ENCODE measurements around the gene TWIST2.

TWIST2 gene

DNA sequence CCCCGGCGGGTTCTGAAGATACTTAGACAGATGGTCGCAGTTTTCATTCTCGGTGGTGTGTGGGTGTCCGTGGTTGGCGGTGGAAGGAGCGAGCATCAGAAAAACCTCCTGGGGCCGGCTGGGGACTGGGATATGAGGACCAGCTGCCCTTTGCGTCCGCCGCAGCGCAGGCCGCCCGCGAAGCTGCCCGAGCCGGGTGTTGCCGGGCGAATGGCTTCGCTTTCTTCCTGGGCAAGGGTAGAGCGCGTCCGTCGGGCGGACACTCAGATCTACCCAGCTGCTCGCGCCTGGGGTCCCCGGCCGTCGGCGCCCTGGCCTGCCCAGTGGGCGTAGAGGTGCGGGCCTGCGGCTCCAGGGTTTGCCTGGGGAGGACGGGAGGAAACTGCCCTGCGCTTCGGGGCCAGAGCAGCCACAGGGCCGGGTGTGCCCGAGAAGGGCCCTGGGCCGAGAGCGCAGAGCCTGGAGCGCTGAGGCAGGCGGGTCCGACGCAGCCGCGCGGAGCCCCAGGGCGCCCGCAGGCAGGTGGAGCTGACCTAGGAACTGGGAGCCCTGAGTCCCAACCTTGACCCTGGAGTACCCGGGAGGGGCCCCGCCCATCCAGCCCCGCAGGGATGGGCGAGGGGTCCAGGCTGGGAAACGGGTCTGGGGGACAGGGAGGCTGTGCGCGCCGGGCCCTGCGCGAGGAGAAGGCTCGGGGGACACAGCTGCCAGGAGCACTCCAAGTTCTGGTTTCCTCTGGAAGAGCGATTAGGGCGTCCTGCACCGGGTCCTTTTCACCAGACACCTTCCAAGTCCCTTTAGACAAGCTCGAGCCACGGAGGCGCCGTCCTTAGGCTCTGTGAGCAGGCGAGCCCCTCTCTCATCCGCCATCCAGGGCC lies 1.3 kb downstream of the TWIST2 start:
- TF ChIP-seq, protein P1, sequence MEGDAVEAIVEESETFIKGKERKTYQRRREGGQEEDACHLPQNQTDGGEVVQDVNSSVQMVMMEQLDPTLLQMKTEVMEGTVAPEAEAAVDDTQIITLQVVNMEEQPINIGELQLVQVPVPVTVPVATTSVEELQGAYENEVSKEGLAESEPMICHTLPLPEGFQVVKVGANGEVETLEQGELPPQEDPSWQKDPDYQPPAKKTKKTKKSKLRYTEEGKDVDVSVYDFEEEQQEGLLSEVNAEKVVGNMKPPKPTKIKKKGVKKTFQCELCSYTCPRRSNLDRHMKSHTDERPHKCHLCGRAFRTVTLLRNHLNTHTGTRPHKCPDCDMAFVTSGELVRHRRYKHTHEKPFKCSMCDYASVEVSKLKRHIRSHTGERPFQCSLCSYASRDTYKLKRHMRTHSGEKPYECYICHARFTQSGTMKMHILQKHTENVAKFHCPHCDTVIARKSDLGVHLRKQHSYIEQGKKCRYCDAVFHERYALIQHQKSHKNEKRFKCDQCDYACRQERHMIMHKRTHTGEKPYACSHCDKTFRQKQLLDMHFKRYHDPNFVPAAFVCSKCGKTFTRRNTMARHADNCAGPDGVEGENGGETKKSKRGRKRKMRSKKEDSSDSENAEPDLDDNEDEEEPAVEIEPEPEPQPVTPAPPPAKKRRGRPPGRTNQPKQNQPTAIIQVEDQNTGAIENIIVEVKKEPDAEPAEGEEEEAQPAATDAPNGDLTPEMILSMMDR (IDR thresholded peaks at IDR 0.05; ENCODE audit: extremely low read depth, insufficient read depth, missing control alignments) = no peak
- in situ Hi-C loops (cut with MboI; ENCODE audit: low pct_unique_long_range_greater_than_20kb, low sequenced_read_pairs, unreplicated experiment) = no loop called here
- DNase-seq (ENCODE audit: low spot score) = no peak

DNA sequence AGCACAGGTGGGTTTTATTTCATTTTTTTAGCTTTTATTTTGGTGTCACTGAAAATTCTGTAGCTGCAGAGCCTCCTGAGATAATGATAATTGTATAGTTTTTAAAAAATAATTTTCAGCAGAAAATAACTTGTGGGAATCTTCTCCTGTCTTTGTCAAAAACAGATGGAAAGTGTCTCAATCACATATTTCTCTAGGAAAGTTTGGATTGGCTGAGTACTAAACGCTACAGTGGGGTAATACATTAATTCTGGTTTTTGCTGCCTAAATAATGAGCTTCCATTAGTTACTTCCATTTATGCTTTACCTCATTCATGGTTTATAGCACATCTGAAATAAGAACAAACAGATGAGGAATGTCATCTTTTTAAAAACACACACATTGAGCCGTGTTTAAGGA lies 2.2 kb downstream of the TWIST2 start:
- in situ Hi-C loops (cut with MboI; ENCODE audit: low pct_unique_long_range_greater_than_20kb, low sequenced_read_pairs, unreplicated experiment) = no loop called here
- DNase-seq (ENCODE audit: low spot score) = no peak
- TF ChIP-seq, protein P1 (IDR thresholded peaks at IDR 0.05; ENCODE audit: extremely low read depth, insufficient read depth, missing control alignments) = no peak

GRCh38 chr2:238851026-238851425 lies 3.1 kb downstream of the TWIST2 start:
- in situ Hi-C loops (cut with MboI; ENCODE audit: low pct_unique_long_range_greater_than_20kb, low sequenced_read_pairs, unreplicated experiment) = no loop called here
- TF ChIP-seq, protein P1 (IDR thresholded peaks at IDR 0.05; ENCODE audit: extremely low read depth, insufficient read depth, missing control alignments) = no peak

GRCh38 chr2:238851761-238852160 lies 3.9 kb downstream of the TWIST2 start:
- no peak for DNase-seq (ENCODE audit: low spot score)
- in situ Hi-C loops (cut with MboI; ENCODE audit: low pct_unique_long_range_greater_than_20kb, low sequenced_read_pairs, unreplicated experiment) = no loop called here
- TF ChIP-seq, protein P1 (IDR thresholded peaks at IDR 0.05; ENCODE audit: extremely low read depth, insufficient read depth, missing control alignments) = no peak

More at GRCh38 chr2:238851026-238851425, 3.1 kb downstream of the TWIST2 start:
- no peak for DNase-seq (ENCODE audit: low spot score)

DNA sequence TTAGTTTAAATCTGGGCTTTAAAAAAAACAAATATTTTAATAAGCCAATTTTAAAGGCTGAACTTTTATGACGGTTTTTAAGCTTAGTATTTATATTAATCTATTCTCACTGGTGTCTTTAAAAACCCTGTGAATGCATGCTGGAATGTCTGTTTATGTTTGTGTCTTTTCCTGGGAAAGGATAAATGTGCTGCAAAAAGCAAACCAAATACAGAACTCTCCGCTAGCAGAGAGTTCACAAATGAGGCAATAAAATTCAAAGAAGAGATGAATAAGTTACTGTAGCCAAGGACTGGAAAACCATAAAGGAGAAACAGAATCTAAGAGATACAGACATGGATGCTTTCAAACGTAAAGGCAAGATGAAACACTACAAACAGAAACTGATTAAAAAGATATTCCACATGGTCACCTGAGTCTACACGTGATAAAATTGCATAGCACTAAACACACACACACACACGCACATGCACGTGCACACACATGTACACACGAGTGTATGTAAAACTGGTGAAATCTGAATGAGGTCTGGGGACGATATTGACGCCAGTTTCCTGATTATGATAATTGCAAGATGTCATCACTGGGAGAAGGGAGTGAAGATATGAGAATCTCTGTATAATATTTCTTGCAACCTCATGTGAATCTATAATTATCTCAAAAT lies 4.5 kb downstream of the TWIST2 start:
- in situ Hi-C loops (cut with MboI; ENCODE audit: low pct_unique_long_range_greater_than_20kb, low sequenced_read_pairs, unreplicated experiment) = no loop called here
- TF ChIP-seq, protein P1 (IDR thresholded peaks at IDR 0.05; ENCODE audit: extremely low read depth, insufficient read depth, missing control alignments) = no peak
- DNase-seq (ENCODE audit: low spot score) = no peak

- DNase-seq (ENCODE audit: low spot score) = no peak
- TF ChIP-seq, protein P1 (IDR thresholded peaks at IDR 0.05; ENCODE audit: extremely low read depth, insufficient read depth, missing control alignments) = no peak
- in situ Hi-C loops (cut with MboI; ENCODE audit: low pct_unique_long_range_greater_than_20kb, low sequenced_read_pairs, unreplicated experiment) = no loop called here
Measured at GRCh38 chr2:238853218-238853617, 5.3 kb downstream of the TWIST2 start.
